Stimulated activated naive CD4-positive, alpha-beta T cell treated with Interleukin-2 at 50 U/mL for 16 hours (primary cell): Measurements from ENCODE around the gene HSD3B2.
"Not testable (repeated sequence)": the region's sequence is repeated elsewhere in the genome, so short reads cannot be mapped to it uniquely, and the experiment has no call there.

Experiments used
- DNase-seq: peaks from one replicate; lab custom pipeline; 2025; lab: John Stamatoyannopoulos, UW

HSD3B2 gene

DNA sequence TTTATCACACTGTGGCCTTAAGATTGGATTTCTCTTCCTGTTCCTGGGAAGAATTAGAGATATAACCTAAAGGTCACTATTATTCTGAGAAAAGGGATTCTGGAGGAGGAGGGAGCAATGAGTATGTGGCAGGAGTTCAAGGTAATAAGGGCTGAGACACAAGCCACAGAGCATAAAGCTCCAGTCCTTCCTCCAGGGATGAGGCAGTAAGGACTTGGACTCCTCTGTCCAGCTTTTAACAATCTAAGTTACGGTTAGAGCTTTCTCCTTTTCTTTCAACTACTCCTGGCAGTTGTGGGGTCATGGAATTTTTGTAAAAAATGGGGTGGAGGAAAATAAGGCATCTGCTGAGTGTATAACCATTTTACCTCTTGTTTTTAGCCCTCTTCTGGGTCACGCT is at the start of gene HSD3B2:
Gene HSD3B2, plus strand, starts transcription at position 201 of the 400 bp plus-strand sequence. CDS start 270 bp downstream, outside the sequence.
- DNase-seq: no peak

- DNase-seq: no peak
Observed at GRCh38 chr1:119366424-119366823, 48.5 kb upstream of the HSD3B2 start.

DNA sequence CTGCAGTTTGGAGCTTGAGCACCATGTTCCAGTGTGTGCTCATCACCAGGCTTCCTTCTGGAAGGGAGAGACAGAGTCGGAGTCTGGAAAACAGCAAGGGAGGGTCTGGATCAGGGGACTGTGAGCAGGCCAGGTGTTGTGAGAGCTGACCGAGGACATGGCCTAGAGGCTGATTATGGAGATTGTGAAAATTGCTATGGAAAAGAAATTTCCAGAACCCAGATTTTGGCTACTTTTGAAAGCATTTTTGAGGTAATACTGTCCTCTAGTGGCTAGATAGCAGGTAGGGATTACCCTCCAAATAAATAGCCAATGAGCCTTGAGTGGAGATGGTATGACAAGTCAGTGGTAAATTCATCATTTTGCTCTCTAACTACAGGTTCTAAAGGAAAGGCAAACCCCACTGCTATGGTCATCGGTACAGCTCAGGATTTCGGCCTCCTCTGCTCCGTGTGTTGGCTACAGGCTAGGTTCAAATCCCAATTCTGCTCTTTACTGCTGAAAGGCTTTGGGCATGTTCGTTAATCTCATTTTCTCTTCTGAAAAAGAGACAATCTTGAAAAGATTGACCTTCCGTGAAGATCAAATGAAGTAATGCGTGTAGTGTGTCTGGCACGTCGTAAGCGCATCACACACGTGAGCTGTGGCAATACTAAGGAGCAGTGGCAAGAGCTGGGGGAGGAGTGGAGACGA is 47.4 kb upstream of the HSD3B2 start:
- DNase-seq: no peak

DNA sequence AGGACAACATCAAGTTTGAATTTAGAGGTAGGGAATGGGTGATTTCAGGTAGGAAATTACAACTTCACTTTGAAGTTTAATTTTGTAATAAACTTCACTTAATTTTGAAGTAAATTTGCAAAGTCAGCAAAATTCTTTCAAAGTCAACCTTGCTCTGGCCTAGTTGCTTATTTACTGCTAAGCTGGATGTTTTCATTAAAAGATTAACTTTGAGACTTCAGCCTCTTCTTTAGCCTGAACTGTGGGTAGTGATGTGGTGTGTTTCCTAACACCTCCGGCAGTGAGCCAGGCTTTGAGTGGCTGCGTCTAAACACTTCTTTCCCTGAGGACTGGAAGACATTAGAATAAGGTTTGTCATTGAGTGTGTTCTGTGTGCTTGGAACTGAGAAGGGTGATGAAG is 46.4 kb upstream of the HSD3B2 start, which contains the start of gene HAO2:
Gene HAO2, plus strand, starts transcription at position 232 of the 400 bp plus-strand sequence. CDS start 12,301 bp downstream, outside the sequence.
- DNase-seq: no peak

DNA sequence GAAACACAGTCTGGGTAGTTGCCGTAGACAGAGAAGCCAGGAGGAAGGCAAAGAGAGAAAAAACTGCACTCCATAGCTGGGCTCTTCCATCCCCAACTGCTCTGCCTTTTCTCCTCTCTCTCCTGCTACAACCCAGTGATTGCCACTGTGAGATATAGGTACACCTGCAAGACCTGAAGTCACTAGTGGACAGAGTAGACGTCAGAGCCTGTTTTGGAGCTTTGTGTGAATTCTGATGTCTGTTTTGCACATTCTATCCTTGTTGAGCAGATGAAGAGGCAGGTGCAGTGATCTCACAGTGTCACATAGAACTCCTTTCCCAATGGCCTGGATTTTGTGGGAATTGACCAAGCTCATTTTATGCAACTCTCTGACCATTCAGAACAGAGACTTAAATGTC is 44.2 kb upstream of the HSD3B2 start:
- no peak for DNase-seq

- DNase-seq: no peak
Observed at GRCh38 chr1:119371815-119372214, 43.1 kb upstream of the HSD3B2 start.

DNA sequence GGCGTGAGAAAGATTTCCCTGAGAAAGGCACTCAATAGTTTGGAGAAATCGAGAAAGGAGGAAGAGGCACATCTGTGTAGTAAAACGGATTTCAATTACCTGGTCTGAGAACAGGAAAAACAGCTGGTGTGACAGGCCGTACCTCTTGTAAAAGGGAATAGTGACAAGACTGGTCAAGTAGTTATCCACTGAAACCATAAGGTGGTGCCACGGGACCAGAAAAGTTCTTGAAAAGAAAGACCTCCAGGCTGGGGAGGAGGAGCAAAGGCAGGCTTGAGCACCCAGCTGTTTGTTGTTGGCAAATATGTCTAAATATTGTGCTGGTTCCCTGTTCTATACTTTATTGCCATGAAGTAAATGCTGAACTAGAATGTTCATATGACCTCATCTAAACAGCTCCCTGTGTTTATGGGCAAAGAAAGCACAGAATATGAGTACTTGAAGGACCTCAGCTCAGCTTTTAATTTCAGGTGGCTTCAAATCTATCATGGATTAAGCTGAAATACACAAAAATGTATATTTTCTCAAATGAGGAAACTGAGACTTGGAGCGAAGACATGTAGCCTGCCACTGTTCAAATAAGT is 42.4 kb upstream of the HSD3B2 start:
- DNase-seq: no peak

DNA sequence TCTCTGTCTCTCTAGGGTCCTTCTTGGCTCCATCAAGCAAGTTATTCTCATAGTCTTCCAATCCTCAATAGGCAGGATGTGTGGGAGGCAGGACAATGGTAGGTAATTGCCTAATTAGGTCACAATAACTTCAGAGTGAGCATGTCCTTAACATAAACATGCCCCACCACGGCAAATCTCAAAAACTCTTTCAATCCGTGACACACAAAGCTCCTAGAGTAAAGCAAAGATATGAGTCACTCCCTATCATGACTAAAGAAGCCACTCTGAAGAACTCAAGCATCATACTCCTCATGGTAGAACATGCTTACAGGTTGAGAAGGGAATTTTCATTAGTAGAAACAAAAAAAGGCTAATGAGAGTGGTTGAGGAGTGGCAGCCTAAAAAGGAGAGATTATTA is 41.5 kb upstream of the HSD3B2 start:
- no peak for DNase-seq

GRCh38 chr1:119374208-119374874 is 40.6 kb upstream of the HSD3B2 start:
- no peak for DNase-seq

DNA sequence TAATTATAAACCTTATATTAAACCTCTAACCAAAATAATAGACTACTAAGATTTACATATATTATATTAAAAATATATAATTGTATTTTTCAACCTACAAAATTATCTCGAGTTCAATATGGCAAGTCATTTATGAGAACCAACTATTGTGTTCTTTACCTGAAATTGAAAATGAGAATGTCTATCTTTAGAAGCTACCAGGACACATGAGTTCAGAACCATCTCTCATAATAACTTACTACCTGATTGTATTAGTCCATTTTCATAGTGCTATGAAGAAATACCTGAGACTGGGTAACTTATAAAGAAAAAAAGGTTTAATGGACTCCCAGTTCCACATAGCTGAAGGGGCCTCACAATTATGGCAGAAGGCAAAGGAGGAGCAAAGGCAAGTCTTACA is 39.6 kb upstream of the HSD3B2 start:
- DNase-seq: no peak

GRCh38 chr1:119376594-119376993 is 38.4 kb upstream of the HSD3B2 start:
- DNase-seq: no peak

GRCh38 chr1:119377594-119377993 is 37.4 kb upstream of the HSD3B2 start:
- not testable (repeated sequence) for DNase-seq

- DNase-seq: no peak
Observed at GRCh38 chr1:119379117-119379516, 35.8 kb upstream of the HSD3B2 start.

- DNase-seq: no peak
Observed at GRCh38 chr1:119380304-119380703, 34.6 kb upstream of the HSD3B2 start.

DNA sequence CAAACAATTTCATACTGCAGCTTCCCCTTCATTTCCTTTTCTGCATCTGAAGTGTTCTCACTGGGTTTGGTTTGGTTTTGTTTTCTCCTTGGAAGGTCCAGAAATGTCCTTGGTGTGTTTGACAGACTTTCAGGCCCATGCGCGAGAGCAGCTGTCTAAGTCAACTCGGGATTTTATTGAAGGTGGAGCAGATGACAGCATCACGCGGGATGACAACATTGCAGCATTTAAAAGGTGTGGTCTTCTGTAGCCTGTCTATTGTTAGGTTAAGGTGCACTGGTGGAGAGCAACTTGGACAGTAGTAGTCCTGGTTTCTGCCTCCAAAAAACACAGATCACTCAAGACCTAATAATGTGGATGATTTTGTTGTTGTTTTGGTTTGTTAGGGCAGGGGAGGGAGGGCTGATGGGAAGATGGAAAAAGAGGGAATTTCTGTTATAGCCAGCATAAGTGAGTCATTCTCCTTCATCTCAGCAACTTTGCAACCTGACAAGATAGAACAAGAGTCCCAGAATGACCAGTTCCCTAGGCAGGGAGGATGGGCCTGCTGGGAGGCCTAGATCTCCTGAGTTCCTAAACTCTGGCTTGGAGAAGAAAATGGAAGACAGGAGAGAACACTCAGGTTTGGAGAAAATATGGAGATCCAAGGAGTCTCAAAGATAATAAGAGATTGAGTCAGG is 33.8 kb upstream of the HSD3B2 start:
- no peak for DNase-seq

- DNase-seq: no peak
Observed at GRCh38 chr1:119384591-119384990, 30.4 kb upstream of the HSD3B2 start.

DNA sequence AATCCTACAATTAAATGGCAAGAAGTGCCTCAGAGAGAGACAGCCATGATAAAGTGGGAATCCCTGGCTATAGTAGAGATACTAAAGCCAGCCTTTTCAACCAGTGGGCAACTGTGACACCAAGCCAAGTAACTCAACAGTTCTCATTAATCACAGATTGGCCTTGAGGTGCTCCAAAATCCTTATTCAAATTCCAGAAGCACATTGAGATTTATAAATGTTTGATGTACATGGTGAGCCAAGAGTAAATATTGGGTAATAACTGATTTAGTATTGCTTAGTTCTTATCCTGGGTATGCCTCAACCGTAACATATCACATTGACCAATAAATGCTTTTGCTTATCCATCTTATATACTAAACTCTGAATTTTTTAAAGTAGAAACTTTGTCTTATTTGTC is 29.3 kb upstream of the HSD3B2 start:
- DNase-seq: no peak

GRCh38 chr1:119387858-119388257 is 27.1 kb upstream of the HSD3B2 start:
- no peak for DNase-seq

DNA sequence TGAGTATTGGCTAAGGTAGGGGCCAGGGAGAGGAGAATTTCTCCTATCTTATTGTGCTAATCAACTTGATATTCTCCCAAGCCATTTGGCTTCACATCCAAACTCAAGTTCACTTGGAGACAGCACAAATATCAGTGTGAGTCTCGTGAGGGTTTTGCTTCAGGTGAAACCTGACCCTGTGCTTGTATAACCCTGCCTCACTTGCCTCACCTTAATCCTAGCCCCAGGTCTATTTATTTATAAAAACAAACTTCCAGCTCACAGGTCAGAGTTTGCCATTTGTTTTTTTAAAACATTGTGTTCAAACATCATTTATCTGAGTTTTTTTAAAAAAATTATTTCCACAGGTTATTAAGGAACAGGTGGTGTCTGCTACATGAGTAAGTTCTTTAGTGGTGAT is 26.5 kb upstream of the HSD3B2 start:
- no peak for DNase-seq

- no peak for DNase-seq
Observed at GRCh38 chr1:119390526-119390925, 24.4 kb upstream of the HSD3B2 start.

DNA sequence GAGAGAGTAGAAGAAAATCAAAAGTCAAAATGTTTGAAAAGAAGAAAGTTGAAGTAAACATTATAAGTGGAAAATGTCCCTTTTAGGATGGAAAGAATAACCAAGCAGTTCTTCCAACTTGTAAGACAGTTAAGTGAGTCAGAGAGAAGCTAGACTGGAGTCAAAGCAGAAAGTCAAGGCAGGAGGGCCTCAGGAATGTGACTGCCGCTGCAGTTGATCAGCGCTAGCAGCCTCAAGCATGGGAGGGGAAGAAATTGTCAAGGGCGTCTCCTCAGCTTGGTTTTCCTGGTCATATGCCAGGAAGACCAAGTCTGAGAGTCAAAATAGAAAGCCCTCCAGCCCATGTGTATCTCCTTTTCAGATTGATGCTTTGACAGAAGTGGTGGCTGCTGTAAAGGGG is 23.2 kb upstream of the HSD3B2 start:
- no peak for DNase-seq

- no peak for DNase-seq
Observed at GRCh38 chr1:119394085-119394484, 20.9 kb upstream of the HSD3B2 start.

- DNase-seq: no peak
Observed at GRCh38 chr1:119396982-119397381, 18.0 kb upstream of the HSD3B2 start.
